HG03342 (cell line): ENCODE measurements around the gene ZNF652.
"Not testable (repeated sequence)": the region's sequence is repeated elsewhere in the genome, so short reads cannot be mapped to it uniquely, and the experiment has no call there.

Source experiments
- ATAC-seq: cut with Tn5 transposase; IDR thresholded peaks from one replicate; pipeline ENCODE4 v1.9.1; 2021; ENCODE audit warnings: mild to moderate bottlenecking, moderate library complexity; ENCODE audit not compliant: unreplicated experiment

Gene ZNF652

GRCh38 chr17:49318435-49318965 lies 43.5 kb downstream of the ZNF652 start:
- no peak for ATAC-seq

GRCh38 chr17:49316889-49317675 lies 45.0 kb downstream of the ZNF652 start:
- no peak for ATAC-seq

- ATAC-seq: no peak
These were observed 45.8 kb downstream of the ZNF652 start for GRCh38 chr17:49316258-49316570.

GRCh38 chr17:49315551-49316257 lies 46.3 kb downstream of the ZNF652 start:
- no peak for ATAC-seq

GRCh38 chr17:49312722-49313121 lies 49.3 kb downstream of the ZNF652 start:
- no peak for ATAC-seq

- no peak for ATAC-seq
These were observed 62.1 kb downstream of the ZNF652 start for GRCh38 chr17:49299996-49300395.

GRCh38 chr17:49298371-49298976 lies 63.6 kb downstream of the ZNF652 start:
- no peak for ATAC-seq

GRCh38 chr17:49297141-49297540 lies 64.9 kb downstream of the ZNF652 start:
- ATAC-seq: no peak

GRCh38 chr17:49294122-49294521 lies 67.9 kb downstream of the ZNF652 start:
- ATAC-seq: no peak

- ATAC-seq: no peak
These were observed 69.1 kb downstream of the ZNF652 start for GRCh38 chr17:49292901-49293300.

- no peak for ATAC-seq
These were observed 70.1 kb downstream of the ZNF652 start for GRCh38 chr17:49291929-49292328.

- no peak for ATAC-seq
These were observed 71.2 kb downstream of the ZNF652 start for GRCh38 chr17:49290690-49291359.

GRCh38 chr17:49288388-49288787 lies 73.7 kb downstream of the ZNF652 start:
- ATAC-seq: no peak

GRCh38 chr17:49287481-49287880 lies 74.6 kb downstream of the ZNF652 start:
- no peak for ATAC-seq

GRCh38 chr17:49286261-49286973 lies 75.6 kb downstream of the ZNF652 start:
- not testable (repeated sequence) for ATAC-seq

- ATAC-seq: no peak
These were observed 76.3 kb downstream of the ZNF652 start for GRCh38 chr17:49285716-49286115.

GRCh38 chr17:49280918-49281317 lies 81.1 kb downstream of the ZNF652 start:
- no peak for ATAC-seq

- no peak for ATAC-seq
These were observed 82.0 kb downstream of the ZNF652 start for GRCh38 chr17:49280061-49280460.

GRCh38 chr17:49279263-49280015 lies 82.6 kb downstream of the ZNF652 start:
- not testable (repeated sequence) for ATAC-seq

- no peak for ATAC-seq
These were observed 84.0 kb downstream of the ZNF652 start for GRCh38 chr17:49278076-49278475.
